ENCODE data around the gene TRAF3.

Gene TRAF3

GRCh38 chr14:102957222-102957621, 180.0 kb downstream of the TRAF3 start:
- no peak for DNase-seq (ENCODE audit: low read depth)

- no peak for DNase-seq (ENCODE audit: low read depth)
These were observed 181.2 kb downstream of the TRAF3 start for GRCh38 chr14:102958461-102958860.

Data from T-helper 22 cell (primary cell).